Endodermal cell (in vitro differentiated cells): Measurements from ENCODE around the gene ROS1. TPM values are rescaled to one million over a fixed set of nuclear protein-coding genes. Genes with fewer than 3 reads are reported as not detected.

ENCODE experiments used
- total RNA-seq, 2 donors: library from RNA; stranded (reverse); fragmentation: NEBNext Ultra II Directional in 1 of 2; extraction: Animal tissue kit (Norgen Biotek cat#: 25700) in 1 of 2; gene quantifications; 2 replicates in 1 of 2; 3 replicates in 1 of 2; pipeline ENCODE4 v1.2.1, GENCODE V29; 2021

Gene ROS1
- total RNA-seq, 2 donors from 2014 or later = not detected

Other genes with a start within 250 kb of the ROS1 start
- gene VGLL2, start 160.4 kb downstream of the ROS1 start, total RNA-seq = under 1 TPM in 1 of 2 donors, not detected in 1; 0.15 TPM
- gene DCBLD1, start 56.7 kb upstream of the ROS1 start, total RNA-seq = 10 to 100 TPM; 16.2 to 27.9 TPM
- 10 to 100 TPM; 28.4 to 30.3 TPM for gene GOPC, start 176.6 kb upstream of the ROS1 start, total RNA-seq
- gene NUS1, start 249.5 kb upstream of the ROS1 start, total RNA-seq = 10 to 100 TPM; 45.7 to 65.1 TPM